Spinal cord (tissue), 4 donors: Measurements from ENCODE around the gene PPIP5K1. TPM values are rescaled to one million over a fixed set of nuclear protein-coding genes. Genes with fewer than 3 reads are reported as not detected.

Experiments used
- polyA plus RNA-seq, 2 donors: library from polyadenylated mRNA; unstranded; fragments of 120-200 nt; gene quantifications; one replicate each; pipeline ENCODE4 v1.2.1, GENCODE V29; 2013; ENCODE audit not compliant: insufficient read length in 2 of 2
- small RNA-seq: library from RNA; depleted of rRNA; stranded (forward); fragments of <200 nt; gene quantifications from one replicate; pipeline ENCODE3, GENCODE V24; 2014; ENCODE audit warnings: low replicate concordance
- total RNA-seq, 2 donors: library from RNA; depleted of rRNA in 1 of 2; stranded (reverse); fragments of 120-200 nt in 1 of 2; fragments of >200 nt in 1 of 2; gene quantifications; one replicate each; pipeline versions ENCODE4 v1.2.3 to v1.2.4, GENCODE V29; 2013 to 2014

PPIP5K1 gene
- total and polyA plus RNA-seq, 4 donors: 25.7 to 43.3 (median 30.8) TPM

Small RNA genes lying within 50 kb of the gene (small RNA-seq; reads per million reads assigned to genes)
- gene RNU6-554P (not detected), gene RNU6-610P (not detected)

Other genes starting within 250 kb of the PPIP5K1 start
- gene ZSCAN29, start 219.2 kb downstream of the PPIP5K1 start, total RNA-seq: 10 to 100 TPM; 28.5 to 29.1 TPM
- 10 to 100 TPM; 22.3 to 25.2 TPM for gene ZSCAN29, start 219.2 kb downstream of the PPIP5K1 start, polyA plus RNA-seq
- 10 to 100 TPM; 12.6 to 22.0 TPM for gene TUBGCP4, start 219.1 kb downstream of the PPIP5K1 start, total RNA-seq
- 10 to 100 TPM; 23.3 to 28.9 TPM for gene TUBGCP4, start 219.1 kb downstream of the PPIP5K1 start, polyA plus RNA-seq
- 100 to 1,000 TPM in 1 of 2 donors, 10 to 100 TPM in 1; 96.0 to 109 TPM for gene TP53BP1, start 97.1 kb downstream of the PPIP5K1 start, total RNA-seq
- 10 to 100 TPM; 78.8 to 81.5 TPM for gene TP53BP1, start 97.1 kb downstream of the PPIP5K1 start, polyA plus RNA-seq
- 100 to 1,000 TPM in 1 of 2 donors, 10 to 100 TPM in 1; 71.6 to 148 TPM for gene MAP1A, start 72.6 kb downstream of the PPIP5K1 start, total RNA-seq
- gene MAP1A, start 72.6 kb downstream of the PPIP5K1 start, polyA plus RNA-seq: 100 to 1,000 TPM; 189 to 230 TPM
- 10 to 100 TPM; 12.8 to 17.7 TPM for gene CKMT1B, start 3.8 kb upstream of the PPIP5K1 start, total RNA-seq
- 100 to 1,000 TPM in 1 of 2 donors, 10 to 100 TPM in 1; 91.5 to 120 TPM for gene CKMT1B, start 3.8 kb upstream of the PPIP5K1 start, polyA plus RNA-seq
- gene STRC, start 28.6 kb upstream of the PPIP5K1 start, total RNA-seq: 1 to 10 TPM in 1 of 2 donors, under 1 TPM in 1; 0.59 to 1.5 TPM
- gene STRC, start 28.6 kb upstream of the PPIP5K1 start, polyA plus RNA-seq: 1 to 10 TPM; 3.1 to 7.0 TPM
- 1 to 10 TPM; 2.6 to 5.1 TPM for gene CATSPER2, start 58.6 kb upstream of the PPIP5K1 start, total RNA-seq
- 10 to 100 TPM in 1 of 2 donors, 1 to 10 TPM in 1; 7.5 to 15.6 TPM for gene CATSPER2, start 58.6 kb upstream of the PPIP5K1 start, polyA plus RNA-seq
- gene CKMT1A, start 103.7 kb upstream of the PPIP5K1 start, total RNA-seq: 10 to 100 TPM in 1 of 2 donors, 1 to 10 TPM in 1; 7.1 to 21.5 TPM
- gene CKMT1A, start 103.7 kb upstream of the PPIP5K1 start, polyA plus RNA-seq: 10 to 100 TPM; 48.9 to 54.7 TPM
- gene PDIA3, start 156.2 kb upstream of the PPIP5K1 start, total RNA-seq: 100 to 1,000 TPM; 120 to 175 TPM
- 100 to 1,000 TPM; 268 to 272 TPM for gene PDIA3, start 156.2 kb upstream of the PPIP5K1 start, polyA plus RNA-seq
- gene ELL3, start 186.8 kb upstream of the PPIP5K1 start, total RNA-seq: 1 to 10 TPM; 2.8 to 6.2 TPM
- gene ELL3, start 186.8 kb upstream of the PPIP5K1 start, polyA plus RNA-seq: 1 to 10 TPM; 2.9 to 3.6 TPM
- 100 to 1,000 TPM; 134 to 884 TPM for gene SERF2, start 202.1 kb upstream of the PPIP5K1 start, total RNA-seq
- gene SERF2, start 202.1 kb upstream of the PPIP5K1 start, polyA plus RNA-seq: 100 to 1,000 TPM; 506 to 536 TPM
- gene SERINC4, start 210.0 kb upstream of the PPIP5K1 start, total RNA-seq: under 1 TPM in 1 of 2 donors, not detected in 1; 0.72 TPM
- gene SERINC4, start 210.0 kb upstream of the PPIP5K1 start, polyA plus RNA-seq: under 1 TPM in 1 of 2 donors, not detected in 1; 0.29 TPM
- 1 to 10 TPM; 5.1 to 5.4 TPM for gene HYPK, start 210.4 kb upstream of the PPIP5K1 start, total RNA-seq
- 1 to 10 TPM; 6.1 to 9.0 TPM for gene HYPK, start 210.4 kb upstream of the PPIP5K1 start, polyA plus RNA-seq
- gene MFAP1, start 234.5 kb upstream of the PPIP5K1 start, total RNA-seq: 10 to 100 TPM; 25.6 to 43.7 TPM
- 10 to 100 TPM; 41.2 to 43.6 TPM for gene MFAP1, start 234.5 kb upstream of the PPIP5K1 start, polyA plus RNA-seq
- 10 to 100 TPM; 10.7 to 10.8 TPM for gene WDR76, start 236.8 kb upstream of the PPIP5K1 start, total RNA-seq
- 10 to 100 TPM; 10.1 to 10.8 TPM for gene WDR76, start 236.8 kb upstream of the PPIP5K1 start, polyA plus RNA-seq